ENCODE data around the gene LRMDA. TPM values are rescaled to one million over a fixed set of nuclear protein-coding genes. Genes with fewer than 3 reads are reported as not detected.

The LRMDA gene
- total RNA-seq, 2 experiments from 2014 or later: not detected

GRCh38 chr10:75538765-75539164 is 107.3 kb downstream of the LRMDA start:
- Histone ChIP-seq H3K9me3 (ENCODE audit: control insufficient read depth in 1 of 2, insufficient read depth in 1 of 2, low read length in 2 of 2) (no peaks in the 10 kb centered on the region), H3K4me1 (ENCODE audit: insufficient read depth, low read length) (no peaks in the 10 kb centered on the region), H3K36me3 (ENCODE audit: insufficient read depth, low read length) (no peaks in the 10 kb centered on the region), H3K27me3 (ENCODE audit: control insufficient read depth in 1 of 2, insufficient read depth in 2 of 2, low read length in 2 of 2) (no peaks in the 10 kb centered on the region), H3K27ac (ENCODE audit: low read depth in 1 of 2, low read length in 2 of 2) (no peak overlapping the region), H3K4me3 (ENCODE audit: low read length) (no peak overlapping the region)
- DNase-seq (no peak), ATAC-seq (ENCODE audit: poor library complexity) (no peak)
- POLR2A ChIA-PET: no interaction called here
- Mint-ChIP-seq H3K36me3 (ENCODE audit: low read depth) (no peaks in the 10 kb centered on the region), H3K4me3 (no peak overlapping the region), H3K27me3 (peaks cover 11% of the 10 kb centered on the region), H3K4me1 (ENCODE audit: low read depth) (no peaks in the 10 kb centered on the region), H3K9me3 (no peaks in the 10 kb centered on the region), H3K27ac (no peak overlapping the region)
- intact Hi-C loops (cut with DNase I, micrococcal nuclease): no loop called here
- CTCF ChIA-PET: no interaction called here
- TF ChIP-seq CTCF (IDR thresholded peaks at IDR 0.05): no peak

GRCh38 chr10:75540357-75540966 is 109.0 kb downstream of the LRMDA start:
- Mint-ChIP-seq H3K4me3 (no peak overlapping the region), H3K36me3 (ENCODE audit: low read depth) (no peaks in the 10 kb centered on the region), H3K9me3 (no peaks in the 10 kb centered on the region), H3K4me1 (ENCODE audit: low read depth) (no peaks in the 10 kb centered on the region), H3K27me3 (peaks cover 18% of the 10 kb centered on the region), H3K27ac (no peak overlapping the region)
- ATAC-seq (ENCODE audit: poor library complexity): no peak
- no peak for DNase-seq
- no peak for TF ChIP-seq CTCF (IDR thresholded peaks at IDR 0.05)
- Histone ChIP-seq H3K9me3 (ENCODE audit: control insufficient read depth in 1 of 2, insufficient read depth in 1 of 2, low read length in 2 of 2) (no peaks in the 10 kb centered on the region), H3K36me3 (ENCODE audit: insufficient read depth, low read length) (no peaks in the 10 kb centered on the region), H3K4me1 (ENCODE audit: insufficient read depth, low read length) (no peaks in the 10 kb centered on the region), H3K4me3 (ENCODE audit: low read length) (no peak overlapping the region), H3K27me3 (ENCODE audit: control insufficient read depth in 1 of 2, insufficient read depth in 2 of 2, low read length in 2 of 2) (no peaks in the 10 kb centered on the region), H3K27ac (ENCODE audit: low read depth in 1 of 2, low read length in 2 of 2) (no peak overlapping the region)
- ChIA-PET CTCF (no interaction called here), POLR2A (no interaction called here)
- intact Hi-C loops (cut with DNase I, micrococcal nuclease): no loop called here

GRCh38 chr10:75540981-75541380 is 109.6 kb downstream of the LRMDA start:
- ChIA-PET CTCF (no interaction called here), POLR2A (no interaction called here)
- intact Hi-C loops (cut with DNase I, micrococcal nuclease): no loop called here

More at GRCh38 chr10:75540981-75541380, 109.6 kb downstream of the LRMDA start:
- Histone ChIP-seq H3K36me3 (ENCODE audit: insufficient read depth, low read length) (no peaks in the 10 kb centered on the region), H3K9me3 (ENCODE audit: control insufficient read depth in 1 of 2, insufficient read depth in 1 of 2, low read length in 2 of 2) (no peaks in the 10 kb centered on the region), H3K4me1 (ENCODE audit: insufficient read depth, low read length) (no peaks in the 10 kb centered on the region), H3K27ac (ENCODE audit: low read depth in 1 of 2, low read length in 2 of 2) (no peak overlapping the region), H3K4me3 (ENCODE audit: low read length) (no peak overlapping the region), H3K27me3 (ENCODE audit: control insufficient read depth in 1 of 2, insufficient read depth in 2 of 2, low read length in 2 of 2) (no peaks in the 10 kb centered on the region)
- Mint-ChIP-seq H3K4me3 (no peak overlapping the region), H3K27me3 (peaks cover 17% of the 10 kb centered on the region), H3K9me3 (no peaks in the 10 kb centered on the region), H3K4me1 (ENCODE audit: low read depth) (no peaks in the 10 kb centered on the region), H3K27ac (no peak overlapping the region), H3K36me3 (ENCODE audit: low read depth) (no peaks in the 10 kb centered on the region)
- DNase-seq (no peak), ATAC-seq (ENCODE audit: poor library complexity) (no peak)
- TF ChIP-seq CTCF (IDR thresholded peaks at IDR 0.05): no peak
